Muscle layer of colon (tissue), 2 donors: ENCODE measurements around the gene F12.
"Not testable (repeated sequence)": the region's sequence is repeated elsewhere in the genome, so short reads cannot be mapped to it uniquely, and the experiment has no call there.

Experiments used
- H3K27ac ChIP-seq: one replicate; pipeline ENCODE4 v1.7.0; 2013; ENCODE audit warnings: low read depth, mild to moderate bottlenecking, low read length, moderate library complexity
- H3K27me3 ChIP-seq, 2 donors: one replicate each; pipeline ENCODE4 v1.7.0; 2013; ENCODE audit warnings: low read length in 2 of 2, mild to moderate bottlenecking in 2 of 2; ENCODE audit not compliant: insufficient read depth in 2 of 2, control insufficient read depth in 1 of 2
- H3K36me3 ChIP-seq: one replicate; pipeline ENCODE4 v1.7.0; 2013; ENCODE audit warnings: mild to moderate bottlenecking, low read length; ENCODE audit not compliant: insufficient read depth
- H3K4me1 ChIP-seq: one replicate; pipeline ENCODE4 v1.7.0; 2013; ENCODE audit warnings: mild to moderate bottlenecking, low read length; ENCODE audit not compliant: insufficient read depth
- H3K4me3 ChIP-seq, 2 donors: one replicate each; pipeline ENCODE4 v1.7.0; 2013; ENCODE audit warnings: low read length in 2 of 2, low read depth in 1 of 2, mild to moderate bottlenecking in 1 of 2, moderate library complexity in 1 of 2
- H3K9ac ChIP-seq: one replicate; pipeline ENCODE4 v1.7.0; 2013; ENCODE audit warnings: low read length
- H3K9me3 ChIP-seq: one replicate; pipeline ENCODE4 v1.7.0; 2013; ENCODE audit warnings: mild to moderate bottlenecking, low read length
- donor health status: abdominal sarcoma.
- donor health status: Adenocarcinoma of cecum.

The F12 gene

GRCh38 chr5:177387405-177387804 lies 22.0 kb downstream of the F12 start:
- no peaks in the 10 kb centered on the region for H3K4me1 ChIP-seq
- H3K9me3 ChIP-seq: no peaks in the 10 kb centered on the region
- H3K27me3 ChIP-seq: peaks cover 0 to 6% of the 10 kb centered on the region in 2 donors
- H3K36me3 ChIP-seq: no peaks in the 10 kb centered on the region
- no peak overlapping the region for H3K4me3 ChIP-seq
- H3K27ac ChIP-seq: no peak overlapping the region
- no peak overlapping the region for H3K9ac ChIP-seq

GRCh38 chr5:177386542-177386941 lies 22.8 kb downstream of the F12 start:
- H3K9ac ChIP-seq: no peak overlapping the region
- H3K4me3 ChIP-seq: no peak overlapping the region
- H3K9me3 ChIP-seq: no peaks in the 10 kb centered on the region
- no peaks in the 10 kb centered on the region for H3K4me1 ChIP-seq
- no peak overlapping the region for H3K27ac ChIP-seq
- H3K36me3 ChIP-seq: no peaks in the 10 kb centered on the region
- peaks cover 0 to 6% of the 10 kb centered on the region in 2 donors for H3K27me3 ChIP-seq

- H3K9ac ChIP-seq: no peak overlapping the region
- H3K4me1 ChIP-seq: no peaks in the 10 kb centered on the region
- H3K27me3 ChIP-seq: peaks cover 0 to 6% of the 10 kb centered on the region in 2 donors
- no peak overlapping the region for H3K27ac ChIP-seq
- H3K9me3 ChIP-seq: no peaks in the 10 kb centered on the region
- H3K36me3 ChIP-seq: no peaks in the 10 kb centered on the region
- no peak overlapping the region for H3K4me3 ChIP-seq
Measured at GRCh38 chr5:177385720-177386119, 23.6 kb downstream of the F12 start.

DNA sequence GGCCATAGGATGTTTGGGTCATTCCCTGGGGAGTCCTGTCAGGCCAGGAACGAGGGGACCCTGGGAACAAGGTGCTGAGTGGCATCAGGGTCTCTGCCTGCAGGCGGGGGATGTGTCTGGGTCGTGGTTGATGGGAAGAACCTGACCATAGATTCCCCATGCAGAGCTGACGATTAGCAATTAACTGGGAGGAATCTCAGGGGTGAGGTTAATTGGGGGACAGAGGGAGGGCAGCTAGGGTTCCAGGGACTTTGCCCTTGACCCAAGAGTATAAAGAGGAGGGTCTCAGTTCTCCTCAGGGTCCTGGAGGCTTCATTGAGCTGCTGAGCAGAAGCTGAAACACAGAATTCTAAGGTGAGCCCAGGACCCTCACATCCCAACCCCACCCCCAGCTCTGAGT lies 25.2 kb downstream of the F12 start, which contains the start of gene SLC34A1:
TSS of gene SLC34A1 (plus strand) at position 301 of the 400 bp plus-strand sequence. CDS start 1,308 bp downstream, outside the sequence.
- no peak within 1 kb of the TSS for H3K4me3 ChIP-seq
- H3K4me1 ChIP-seq: no peaks in the 10 kb centered on the region
- H3K27ac ChIP-seq: no peak within 1 kb of the TSS
- no peaks in the 10 kb centered on the region for H3K9me3 ChIP-seq
- H3K27me3 ChIP-seq: peaks cover 0 to 6% of the 10 kb centered on the region in 2 donors
- no peak within 1 kb of the TSS for H3K9ac ChIP-seq
- H3K36me3 ChIP-seq: no peaks in the 10 kb centered on the region

- Histone ChIP-seq H3K4me3 (no peak overlapping the region), H3K27ac (no peak overlapping the region), H3K9ac (no peak overlapping the region), H3K9me3 (no peaks in the 10 kb centered on the region), H3K27me3 (peaks cover 0 to 6% of the 10 kb centered on the region in 2 donors), H3K4me1 (no peaks in the 10 kb centered on the region), H3K36me3 (no peaks in the 10 kb centered on the region)
Measured at GRCh38 chr5:177383181-177383580, 26.2 kb downstream of the F12 start.

GRCh38 chr5:177382423-177383029 lies 26.8 kb downstream of the F12 start:
- Histone ChIP-seq H3K27ac (no peak overlapping the region), H3K36me3 (no peaks in the 10 kb centered on the region), H3K4me3 (no peak overlapping the region), H3K9me3 (no peaks in the 10 kb centered on the region), H3K4me1 (no peaks in the 10 kb centered on the region), H3K27me3 (peaks cover 0 to 6% of the 10 kb centered on the region in 2 donors), H3K9ac (no peak overlapping the region)

GRCh38 chr5:177380805-177381126 lies 28.6 kb downstream of the F12 start:
- H3K9ac ChIP-seq: no peak overlapping the region
- H3K36me3 ChIP-seq: no peaks in the 10 kb centered on the region
- no peaks in the 10 kb centered on the region for H3K9me3 ChIP-seq
- H3K4me3 ChIP-seq: no peak overlapping the region
- H3K27ac ChIP-seq: no peak overlapping the region
- H3K4me1 ChIP-seq: no peaks in the 10 kb centered on the region
- peaks cover 0 to 3% of the 10 kb centered on the region in 2 donors for H3K27me3 ChIP-seq

- H3K27me3 ChIP-seq: no peaks in the 10 kb centered on the region
- no peak overlapping the region for H3K27ac ChIP-seq
- H3K9ac ChIP-seq: no peak overlapping the region
- H3K36me3 ChIP-seq: no peaks in the 10 kb centered on the region
- no peaks in the 10 kb centered on the region for H3K9me3 ChIP-seq
- H3K4me1 ChIP-seq: no peaks in the 10 kb centered on the region
- no peak overlapping the region for H3K4me3 ChIP-seq
Measured at GRCh38 chr5:177378884-177379883, 30.2 kb downstream of the F12 start.

GRCh38 chr5:177377851-177378776 lies 31.2 kb downstream of the F12 start:
- no peaks in the 10 kb centered on the region for H3K9me3 ChIP-seq
- H3K27ac ChIP-seq: no peak overlapping the region
- H3K4me3 ChIP-seq: no peak overlapping the region
- no peak overlapping the region for H3K9ac ChIP-seq
- H3K36me3 ChIP-seq: no peaks in the 10 kb centered on the region
- H3K27me3 ChIP-seq: no peaks in the 10 kb centered on the region
- no peaks in the 10 kb centered on the region for H3K4me1 ChIP-seq

DNA sequence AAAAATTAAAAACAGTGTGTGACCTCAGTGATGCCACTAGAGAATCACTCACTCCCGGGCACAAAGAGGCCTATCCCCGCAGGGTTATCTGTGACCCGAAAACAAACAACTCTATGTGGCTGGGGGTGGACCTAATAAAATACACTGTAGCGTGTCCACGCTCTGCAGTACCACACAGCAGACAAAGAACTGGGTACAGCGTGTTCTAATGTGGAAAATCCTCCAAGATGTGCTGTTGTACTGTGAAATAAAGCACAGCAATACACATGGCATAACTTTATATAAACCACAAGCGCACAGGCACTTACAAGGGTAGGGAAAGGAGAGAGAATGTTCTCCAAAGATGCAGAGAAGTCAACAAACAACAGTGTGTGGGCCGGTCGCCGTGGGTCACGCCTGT lies 33.3 kb downstream of the F12 start:
- H3K27me3 ChIP-seq: no peaks in the 10 kb centered on the region
- no peak overlapping the region for H3K4me3 ChIP-seq
- no peaks in the 10 kb centered on the region for H3K9me3 ChIP-seq
- no peak overlapping the region for H3K9ac ChIP-seq
- H3K4me1 ChIP-seq: peaks cover 5% of the 10 kb centered on the region
- H3K27ac ChIP-seq: no peak overlapping the region
- H3K36me3 ChIP-seq: no peaks in the 10 kb centered on the region

DNA sequence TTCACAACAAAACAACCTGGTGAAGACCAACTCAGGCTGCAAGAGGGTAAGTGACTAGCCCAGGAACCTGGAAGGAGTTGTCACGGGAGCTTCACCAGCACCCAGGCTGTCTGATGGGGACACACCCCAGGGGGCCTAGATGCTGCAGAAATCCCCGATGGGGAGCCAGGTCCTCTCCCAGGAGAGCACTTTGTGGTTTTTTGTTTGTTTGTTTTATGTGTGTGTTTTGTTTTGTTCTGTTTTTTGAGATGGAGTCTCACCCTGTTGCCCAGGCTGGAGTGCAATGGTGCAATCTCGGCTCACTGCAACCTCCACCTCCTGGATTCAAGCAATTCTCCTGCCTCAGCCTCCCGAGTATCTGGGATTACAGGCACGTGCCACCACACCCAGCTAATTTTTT lies 33.8 kb downstream of the F12 start:
- not testable (repeated sequence) for H3K4me3 ChIP-seq, H3K4me1 ChIP-seq, H3K9ac ChIP-seq, H3K27ac ChIP-seq, H3K27me3 ChIP-seq, H3K36me3 ChIP-seq, H3K9me3 ChIP-seq
